Limb (tissue), 2 donors: Measurements from ENCODE around the gene WNT5A.
A peak's percentile ranks its signal among the peaks of the same experiment; 100 is the strongest.

Experiments
- DNase-seq, 2 donors: peaks; one replicate each; pipeline ENCODE4 v3.0.0-alpha.2; 2016; ENCODE audit errors: extremely low spot score in 2 of 2

Gene WNT5A

GRCh38 chr3:55482496-55483195 lies 4.5 kb downstream of the WNT5A start:
- DNase-seq, result peak; percentile 63 to 72

GRCh38 chr3:55481744-55482495 lies 5.2 kb downstream of the WNT5A start:
- peak in 1 of 2 donors; percentile 67 for DNase-seq

GRCh38 chr3:55480911-55481743 lies 6.0 kb downstream of the WNT5A start:
- peak in 1 of 2 donors; percentile 68 for DNase-seq

- no peak for DNase-seq
These were observed 9.5 kb downstream of the WNT5A start for GRCh38 chr3:55477306-55478303.

GRCh38 chr3:55476515-55476914 lies 10.6 kb downstream of the WNT5A start:
- DNase-seq, result no peak

- peak in 1 of 2 donors; percentile 21 for DNase-seq
These were observed 12.9 kb downstream of the WNT5A start for GRCh38 chr3:55474213-55474632.

- peak in 1 of 2 donors; percentile 14 for DNase-seq
These were observed 13.3 kb downstream of the WNT5A start for GRCh38 chr3:55473788-55474187.

- DNase-seq, result peak in 1 of 2 donors; percentile 19
These were observed 15.4 kb downstream of the WNT5A start for GRCh38 chr3:55471522-55472280.

GRCh38 chr3:55471084-55471483 lies 16.0 kb downstream of the WNT5A start:
- no peak for DNase-seq

- DNase-seq, result peak in 1 of 2 donors; percentile 13
These were observed 17.1 kb downstream of the WNT5A start for GRCh38 chr3:55469957-55470526.

GRCh38 chr3:55468251-55468650 lies 18.9 kb downstream of the WNT5A start:
- peak in 1 of 2 donors; percentile 12 for DNase-seq

- DNase-seq, result peak in 1 of 2 donors; percentile 59
These were observed 20.0 kb downstream of the WNT5A start for GRCh38 chr3:55467099-55467498.

- no peak for DNase-seq
These were observed 20.6 kb downstream of the WNT5A start for GRCh38 chr3:55466526-55466925.

- no peak for DNase-seq
These were observed 25.2 kb downstream of the WNT5A start for GRCh38 chr3:55461896-55462295.

GRCh38 chr3:55459838-55460237 lies 27.3 kb downstream of the WNT5A start:
- no peak for DNase-seq

- no peak for DNase-seq
These were observed 28.8 kb downstream of the WNT5A start for GRCh38 chr3:55458181-55458790.

- no peak for DNase-seq
These were observed 31.2 kb downstream of the WNT5A start for GRCh38 chr3:55455915-55456314.

GRCh38 chr3:55454611-55455010 lies 32.5 kb downstream of the WNT5A start:
- DNase-seq, result no peak

GRCh38 chr3:55453886-55454496 lies 33.1 kb downstream of the WNT5A start:
- no peak for DNase-seq
